ENCODE results near the gene HIPK2. TPM values are rescaled to one million over a fixed set of nuclear protein-coding genes. Genes with fewer than 3 reads are reported as not detected.

HIPK2 gene
- total RNA-seq, 2 donors from 2014 or later, result 95.1 to 125 TPM

DNA sequence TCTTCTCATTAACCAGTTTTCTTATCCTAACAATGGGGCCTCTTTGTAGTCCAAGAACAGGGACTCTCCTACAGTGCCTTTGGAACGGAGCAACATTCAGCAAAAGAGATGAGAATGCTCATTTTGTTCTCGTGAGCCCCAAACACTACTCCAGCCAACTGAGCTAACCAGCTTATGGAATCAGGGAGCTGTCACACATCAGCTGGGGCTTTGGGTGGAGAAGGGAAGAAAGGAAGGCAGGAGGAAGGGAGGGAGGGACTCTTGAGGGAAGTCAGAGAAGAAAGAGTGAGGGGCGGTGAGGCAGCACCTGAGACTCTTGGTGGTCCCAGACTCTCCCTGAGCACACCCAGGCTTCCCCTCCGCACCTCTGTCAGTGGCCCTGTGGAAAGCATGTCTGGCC lies 131.2 kb downstream of the HIPK2 start:
- Histone ChIP-seq H3K27me3 (ENCODE audit: control insufficient read depth, insufficient read depth, low read length, poor library complexity, severe bottlenecking) (no peaks in the 10 kb centered on the region), H3K9me3 (ENCODE audit: control insufficient read depth, low read length) (no peaks in the 10 kb centered on the region), H3K4me3 (ENCODE audit: low read length) (no peak overlapping the region), H3K4me1 (ENCODE audit: control insufficient read depth, insufficient read depth, low read length) (peaks cover 13% of the 10 kb centered on the region), H3K27ac (ENCODE audit: low read depth, low read length) (no peak overlapping the region), H3K9ac (ENCODE audit: extremely low read depth, low read length, poor library complexity, severe bottlenecking) (no peak overlapping the region), H3K36me3 (ENCODE audit: control insufficient read depth, insufficient read depth, low read length) (peaks cover 34% of the 10 kb centered on the region)
- Mint-ChIP-seq H3K4me1 (peaks cover 35% of the 10 kb centered on the region), H3K27me3 (ENCODE audit: insufficient read depth) (peaks cover 9% of the 10 kb centered on the region), H3K36me3 (ENCODE audit: low read depth) (peaks cover 26% of the 10 kb centered on the region), H3K4me3 (no peak overlapping the region), H3K9me3 (no peaks in the 10 kb centered on the region), H3K27ac (no peak overlapping the region)
- no peak for DNase-seq
- TF ChIP-seq, protein P1, sequence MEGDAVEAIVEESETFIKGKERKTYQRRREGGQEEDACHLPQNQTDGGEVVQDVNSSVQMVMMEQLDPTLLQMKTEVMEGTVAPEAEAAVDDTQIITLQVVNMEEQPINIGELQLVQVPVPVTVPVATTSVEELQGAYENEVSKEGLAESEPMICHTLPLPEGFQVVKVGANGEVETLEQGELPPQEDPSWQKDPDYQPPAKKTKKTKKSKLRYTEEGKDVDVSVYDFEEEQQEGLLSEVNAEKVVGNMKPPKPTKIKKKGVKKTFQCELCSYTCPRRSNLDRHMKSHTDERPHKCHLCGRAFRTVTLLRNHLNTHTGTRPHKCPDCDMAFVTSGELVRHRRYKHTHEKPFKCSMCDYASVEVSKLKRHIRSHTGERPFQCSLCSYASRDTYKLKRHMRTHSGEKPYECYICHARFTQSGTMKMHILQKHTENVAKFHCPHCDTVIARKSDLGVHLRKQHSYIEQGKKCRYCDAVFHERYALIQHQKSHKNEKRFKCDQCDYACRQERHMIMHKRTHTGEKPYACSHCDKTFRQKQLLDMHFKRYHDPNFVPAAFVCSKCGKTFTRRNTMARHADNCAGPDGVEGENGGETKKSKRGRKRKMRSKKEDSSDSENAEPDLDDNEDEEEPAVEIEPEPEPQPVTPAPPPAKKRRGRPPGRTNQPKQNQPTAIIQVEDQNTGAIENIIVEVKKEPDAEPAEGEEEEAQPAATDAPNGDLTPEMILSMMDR (conservative IDR thresholded peaks at IDR 0.05), result no peak
- WGBS, 2 experiments (ENCODE audit: insufficient coverage in 1 of 2, insufficient read length in 1 of 2), result 90 to 100% methylated on average over 1 to 4 of the region's 4 CpGs

DNA sequence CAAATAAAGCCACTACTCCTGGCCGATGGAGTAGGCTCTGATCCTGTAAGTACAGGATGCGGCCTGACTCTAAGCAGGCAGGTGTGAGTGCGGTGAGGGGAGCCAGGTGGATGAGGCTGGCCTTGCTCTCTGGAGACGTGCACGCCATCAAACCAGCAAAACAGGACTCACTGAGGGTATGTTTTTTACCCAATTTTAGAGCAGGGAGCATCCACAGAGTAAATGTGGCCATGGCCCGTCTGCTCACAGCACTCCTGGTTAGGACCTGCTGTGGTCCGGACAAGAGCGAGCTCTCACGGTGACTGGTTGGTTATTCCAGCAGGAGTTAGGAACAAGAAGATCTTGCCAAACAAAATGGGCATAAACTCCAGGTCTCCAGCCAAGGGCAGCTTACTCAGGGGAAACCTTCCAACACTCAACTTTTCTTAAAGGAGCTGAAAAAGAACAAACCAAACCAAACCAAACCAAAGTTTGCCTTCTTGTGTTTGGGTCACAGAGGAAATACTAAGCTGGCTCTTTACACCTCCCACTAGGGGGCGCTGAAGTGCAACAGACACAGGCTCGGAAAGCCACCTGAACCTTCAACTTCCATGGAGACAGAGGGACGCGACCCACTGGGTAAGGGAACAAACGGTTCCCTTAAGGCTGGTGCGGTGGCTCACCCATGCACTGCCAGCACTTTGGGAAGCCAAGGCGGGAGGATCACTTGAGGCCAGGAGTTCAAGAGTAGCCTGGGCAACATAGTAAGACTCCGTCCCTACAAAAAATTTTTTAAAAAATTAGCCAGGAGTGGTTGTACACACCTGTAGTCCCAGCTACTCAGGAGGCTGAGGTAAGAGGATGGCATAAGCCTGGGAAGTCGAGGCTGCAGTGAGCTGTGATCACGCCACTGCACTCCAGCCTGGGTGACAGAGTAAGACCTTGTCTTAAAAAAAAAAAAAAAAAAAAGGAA lies 131.9 kb downstream of the HIPK2 start:
- no peaks in the 10 kb centered on the region for H3K9me3 ChIP-seq (ENCODE audit: control insufficient read depth, low read length)
- TF ChIP-seq, protein P1 (conservative IDR thresholded peaks at IDR 0.05), result peak; percentile 98
- H3K27me3 Mint-ChIP-seq (ENCODE audit: insufficient read depth), result peaks cover 9% of the 10 kb centered on the region
- peak; percentile 96 for DNase-seq
- no peaks in the 10 kb centered on the region for H3K9me3 Mint-ChIP-seq
- no peak overlapping the region for H3K4me3 ChIP-seq (ENCODE audit: low read length)
- no peak overlapping the region for H3K9ac ChIP-seq (ENCODE audit: extremely low read depth, low read length, poor library complexity, severe bottlenecking)
- H3K36me3 Mint-ChIP-seq (ENCODE audit: low read depth), result peaks cover 24% of the 10 kb centered on the region
- H3K27me3 ChIP-seq (ENCODE audit: control insufficient read depth, insufficient read depth, low read length, poor library complexity, severe bottlenecking), result no peaks in the 10 kb centered on the region
- no peak overlapping the region for H3K27ac Mint-ChIP-seq
- peaks cover 12% of the 10 kb centered on the region for H3K4me1 ChIP-seq (ENCODE audit: control insufficient read depth, insufficient read depth, low read length)
- peaks cover 38% of the 10 kb centered on the region for H3K36me3 ChIP-seq (ENCODE audit: control insufficient read depth, insufficient read depth, low read length)
- H3K4me3 Mint-ChIP-seq, result no peak overlapping the region
- H3K4me1 Mint-ChIP-seq, result peaks cover 35% of the 10 kb centered on the region
- no peak overlapping the region for H3K27ac ChIP-seq (ENCODE audit: low read depth, low read length)
- 59 to 62% methylated on average over 15 to 19 of the region's 19 CpGs for WGBS, 2 experiments (ENCODE audit: insufficient coverage in 1 of 2, insufficient read length in 1 of 2)

DNA sequence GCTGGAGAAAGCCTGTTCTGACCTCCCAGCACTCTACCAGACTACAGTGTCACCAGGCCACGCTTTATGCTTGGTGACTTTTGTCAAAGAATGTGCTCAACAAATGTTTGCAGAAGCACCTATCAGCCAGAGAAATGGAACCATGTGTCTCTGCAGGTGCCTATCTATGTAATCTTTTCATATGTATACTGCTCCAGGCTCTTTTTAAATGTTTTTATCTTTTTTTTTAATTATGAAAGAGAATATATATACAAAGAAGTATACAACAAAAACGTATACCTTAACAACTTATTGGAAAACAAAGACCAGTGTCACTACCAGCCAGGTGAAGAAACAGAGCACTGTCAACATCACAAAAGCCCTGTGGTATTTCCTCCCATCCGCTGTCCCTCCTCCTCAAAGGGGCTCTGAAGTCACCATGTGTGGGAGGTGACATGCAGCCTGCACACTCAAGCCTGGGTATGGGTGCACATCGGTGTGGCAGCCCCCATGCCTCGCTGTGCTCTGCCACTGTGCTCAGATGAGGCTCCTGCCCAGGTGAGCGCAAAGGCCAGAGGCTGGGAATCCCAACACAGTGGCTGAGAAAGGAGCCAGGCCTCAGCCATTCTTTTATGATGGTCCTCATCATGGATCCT lies 133.7 kb downstream of the HIPK2 start:
- Histone ChIP-seq H3K4me1 (ENCODE audit: control insufficient read depth, insufficient read depth, low read length) (peaks cover 10% of the 10 kb centered on the region), H3K36me3 (ENCODE audit: control insufficient read depth, insufficient read depth, low read length) (peaks cover 54% of the 10 kb centered on the region), H3K9ac (ENCODE audit: extremely low read depth, low read length, poor library complexity, severe bottlenecking) (no peak overlapping the region), H3K9me3 (ENCODE audit: control insufficient read depth, low read length) (no peaks in the 10 kb centered on the region), H3K27me3 (ENCODE audit: control insufficient read depth, insufficient read depth, low read length, poor library complexity, severe bottlenecking) (no peaks in the 10 kb centered on the region), H3K4me3 (ENCODE audit: low read length) (no peak overlapping the region), H3K27ac (ENCODE audit: low read depth, low read length) (no peak overlapping the region)
- H3K9me3 Mint-ChIP-seq, result no peaks in the 10 kb centered on the region
- no peak for DNase-seq
- peaks cover 5% of the 10 kb centered on the region for H3K27me3 Mint-ChIP-seq (ENCODE audit: insufficient read depth)
- peak overlapping the region; percentile 19 for H3K27ac Mint-ChIP-seq
- TF ChIP-seq, protein P1 (conservative IDR thresholded peaks at IDR 0.05), result no peak
- WGBS, 2 experiments (ENCODE audit: insufficient coverage in 1 of 2, insufficient read length in 1 of 2), result 93 to 100% methylated on average over 3 to 6 of the region's 6 CpGs
- H3K36me3 Mint-ChIP-seq (ENCODE audit: low read depth), result peaks cover 32% of the 10 kb centered on the region
- H3K4me1 Mint-ChIP-seq, result peaks cover 31% of the 10 kb centered on the region
- H3K4me3 Mint-ChIP-seq, result no peak overlapping the region
